Activated naive CD4-positive, alpha-beta T cell treated with anti-CD3 and anti-CD28 coated beads, Interleukin-2, amount 50 U/mL, for 72 hours (primary cell): ENCODE results near the gene UNC13B. TPM values are rescaled to one million over a fixed set of nuclear protein-coding genes. Genes with fewer than 3 reads are reported as not detected.

Experiments
- ATAC-seq, 2 donors: fragments of 150-1000 bp; cut with Tn5 transposase; 2 replicates each; pipeline ENCODE4 v1.10.0; 2021; ENCODE audit warnings: mild to moderate bottlenecking in 2 of 2, moderate library complexity in 2 of 2
- DNase-seq, 2 donors: peaks; one replicate each; pipeline ENCODE4 v3.0.0; 2021 to 2022; ENCODE audit warnings: low spot score in 2 of 2
- H3K27ac Mint-ChIP-seq, 2 donors: one replicate each; pipeline ENCODE4 v1.8.0; 2022; ENCODE audit warnings: mild to moderate bottlenecking in 2 of 2, mixed read lengths in 2 of 2
- H3K36me3 Mint-ChIP-seq, 2 donors: one replicate each; pipeline ENCODE4 v1.8.0; 2022; ENCODE audit warnings: mixed read lengths in 2 of 2
- H3K9me3 Mint-ChIP-seq, 2 donors: one replicate each; pipeline ENCODE4 v1.8.0; 2022; ENCODE audit warnings: mixed read lengths in 2 of 2
- total RNA-seq, 2 donors: library from RNA; stranded (reverse); gene quantifications; one replicate each; pipeline ENCODE4 v1.2.3, GENCODE V29; 2022

Gene UNC13B
- total RNA-seq, 2 donors from 2014 or later, result 2.3 to 5.0 TPM

DNA sequence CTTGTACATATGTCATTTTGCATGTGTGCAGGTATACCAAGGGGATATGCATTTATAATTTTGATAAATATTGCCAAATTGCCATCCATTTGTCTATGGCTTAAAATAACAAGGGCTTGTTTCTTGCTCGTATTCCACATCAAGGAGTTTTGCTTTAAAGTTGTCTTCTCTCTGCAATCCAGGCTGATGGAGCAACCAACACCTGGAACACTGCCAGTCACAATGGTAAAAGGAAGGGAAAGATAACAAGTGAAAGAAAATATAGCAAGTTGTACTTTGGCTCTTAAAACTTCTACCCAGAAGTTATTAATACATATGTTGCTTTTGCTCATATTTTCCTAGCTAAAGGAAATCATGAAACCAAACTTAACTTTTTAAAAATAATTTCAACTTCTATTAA is 156.9 kb downstream of the UNC13B start:
- no peak for ATAC-seq
- Mint-ChIP-seq H3K36me3 (no peaks in the 10 kb centered on the region), H3K9me3 (no peaks in the 10 kb centered on the region), H3K27ac (no peak overlapping the region)
- no peak for DNase-seq

DNA sequence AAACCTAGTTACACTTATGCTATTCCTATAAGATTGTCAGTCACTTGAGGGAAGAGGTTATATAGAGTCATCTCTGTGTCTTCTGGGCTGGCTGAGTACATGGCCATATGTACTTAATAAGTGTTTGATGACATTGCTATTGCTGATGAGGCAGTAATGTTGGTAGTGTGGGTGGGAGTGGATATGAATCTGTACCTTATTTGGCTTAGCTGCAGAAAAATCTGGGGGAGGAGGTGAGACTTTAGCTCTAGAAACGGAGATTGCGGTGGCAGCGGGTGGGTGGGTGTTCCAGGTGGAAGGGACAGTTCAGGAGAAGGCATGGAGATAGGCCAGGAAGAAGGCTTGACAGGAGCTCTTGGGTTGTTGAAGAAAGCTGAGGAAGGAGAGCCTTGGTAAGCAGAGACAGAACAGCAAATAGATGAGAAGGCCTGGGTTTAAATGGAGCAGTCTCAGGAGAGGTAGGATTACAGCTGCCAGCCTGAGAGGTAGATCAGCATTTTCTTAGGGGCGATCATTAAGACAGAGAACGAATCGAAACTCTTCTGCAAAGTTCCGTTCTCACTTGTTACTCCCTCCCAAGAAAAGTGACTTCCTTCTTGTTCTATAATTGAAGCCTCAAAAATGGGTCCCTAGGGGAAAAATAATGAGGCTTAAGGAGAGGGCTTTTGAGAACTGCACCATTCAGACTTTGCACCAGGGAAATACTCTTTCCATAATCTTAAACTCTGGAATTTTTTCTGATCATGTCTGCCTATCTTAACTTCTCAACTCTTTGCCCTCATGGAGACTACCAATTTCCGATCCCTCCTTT is 160.5 kb downstream of the UNC13B start:
- no peak overlapping the region for H3K27ac Mint-ChIP-seq
- no peaks in the 10 kb centered on the region for H3K9me3 Mint-ChIP-seq
- no peak for DNase-seq
- H3K36me3 Mint-ChIP-seq, result no peaks in the 10 kb centered on the region
- no peak for ATAC-seq

GRCh38 chr9:35324966-35325365 is 163.2 kb downstream of the UNC13B start:
- DNase-seq, result no peak
- ATAC-seq, result no peak
- Mint-ChIP-seq H3K9me3 (peaks cover 0 to 3% of the 10 kb centered on the region in 2 donors), H3K36me3 (no peaks in the 10 kb centered on the region), H3K27ac (no peak overlapping the region)

GRCh38 chr9:35333551-35333950 is 171.7 kb downstream of the UNC13B start:
- Mint-ChIP-seq H3K36me3 (no peaks in the 10 kb centered on the region), H3K9me3 (peaks cover 0 to 3% of the 10 kb centered on the region in 2 donors), H3K27ac (no peak overlapping the region)
- no peak for DNase-seq
- no peak for ATAC-seq

- no peaks in the 10 kb centered on the region for H3K36me3 Mint-ChIP-seq
- no peak for DNase-seq
- no peaks in the 10 kb centered on the region for H3K9me3 Mint-ChIP-seq
- ATAC-seq, result no peak
- H3K27ac Mint-ChIP-seq, result no peak overlapping the region
These were observed 173.4 kb downstream of the UNC13B start for GRCh38 chr9:35335164-35335563.

DNA sequence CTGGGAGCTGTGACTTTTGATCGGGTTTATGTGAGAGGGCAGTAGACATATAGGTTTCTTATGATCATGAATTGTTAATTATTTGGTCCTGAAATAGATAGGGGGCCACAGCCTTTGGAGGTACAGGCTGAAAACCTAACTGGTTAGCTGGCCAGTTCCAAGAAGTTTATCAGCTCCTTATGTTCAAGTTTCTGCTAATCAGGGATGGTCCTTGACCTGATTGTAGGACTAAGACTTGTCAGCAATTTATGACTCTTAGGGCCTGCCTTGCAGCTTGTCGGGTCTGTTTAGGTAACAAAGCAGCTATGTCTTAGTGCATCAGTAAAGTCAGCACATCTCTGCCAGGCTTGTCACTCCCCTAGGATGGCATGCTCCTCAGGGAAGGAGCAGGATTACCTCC is 176.3 kb downstream of the UNC13B start:
- no peaks in the 10 kb centered on the region for H3K36me3 Mint-ChIP-seq
- DNase-seq (no peak), ATAC-seq (no peak)
- no peaks in the 10 kb centered on the region for H3K9me3 Mint-ChIP-seq
- no peak overlapping the region for H3K27ac Mint-ChIP-seq

- Mint-ChIP-seq H3K36me3 (no peaks in the 10 kb centered on the region), H3K9me3 (no peaks in the 10 kb centered on the region)
- ATAC-seq, result no peak
These were observed 176.9 kb downstream of the UNC13B start for GRCh38 chr9:35338561-35339274.

DNA sequence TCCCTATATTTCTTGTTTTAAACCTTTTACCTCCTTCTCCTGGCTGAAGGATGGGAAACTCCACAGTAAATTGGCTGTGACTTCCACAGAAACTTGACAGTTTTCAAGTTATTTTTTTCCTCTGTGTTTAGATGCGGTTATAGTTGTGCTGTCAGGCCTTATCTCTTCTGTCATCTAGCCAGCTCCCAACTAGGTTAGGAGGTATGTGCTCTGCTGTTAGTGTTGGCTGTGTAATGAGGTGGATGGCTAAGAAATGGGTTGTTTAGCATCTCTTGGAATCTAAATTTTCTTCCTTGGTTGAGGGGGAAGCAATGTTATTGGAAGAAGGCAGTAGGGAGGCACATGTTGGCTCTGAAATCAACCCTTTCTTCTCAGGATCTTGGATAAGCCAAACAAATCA is 178.2 kb downstream of the UNC13B start:
- ATAC-seq (no peak), DNase-seq (no peak)
- no peaks in the 10 kb centered on the region for H3K9me3 Mint-ChIP-seq
- no peak overlapping the region for H3K27ac Mint-ChIP-seq
- no peaks in the 10 kb centered on the region for H3K36me3 Mint-ChIP-seq

More at GRCh38 chr9:35338561-35339274, 176.9 kb downstream of the UNC13B start:
- DNase-seq, result no peak
- no peak overlapping the region for H3K27ac Mint-ChIP-seq

DNA sequence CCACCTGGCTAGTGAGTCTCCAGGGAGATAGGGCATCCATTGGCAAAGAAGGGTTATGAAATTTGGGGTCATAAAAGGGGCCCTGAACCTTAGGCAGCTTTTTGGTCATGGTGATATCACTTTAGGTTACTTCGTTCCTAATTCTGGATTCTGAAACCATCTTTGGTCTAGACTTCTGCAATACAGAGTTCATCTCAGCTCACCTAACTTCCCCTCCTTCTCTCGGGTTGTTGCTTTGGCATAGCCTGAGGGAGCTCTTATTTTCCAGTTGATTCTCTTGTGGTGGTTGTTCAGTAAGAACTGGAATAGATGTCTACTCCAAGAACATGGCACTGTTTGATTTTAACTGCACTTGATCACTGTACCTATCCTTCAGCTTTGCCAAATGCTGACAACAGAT is 179.2 kb downstream of the UNC13B start:
- Mint-ChIP-seq H3K9me3 (no peaks in the 10 kb centered on the region), H3K27ac (no peak overlapping the region), H3K36me3 (no peaks in the 10 kb centered on the region)
- no peak for ATAC-seq
- no peak for DNase-seq

DNA sequence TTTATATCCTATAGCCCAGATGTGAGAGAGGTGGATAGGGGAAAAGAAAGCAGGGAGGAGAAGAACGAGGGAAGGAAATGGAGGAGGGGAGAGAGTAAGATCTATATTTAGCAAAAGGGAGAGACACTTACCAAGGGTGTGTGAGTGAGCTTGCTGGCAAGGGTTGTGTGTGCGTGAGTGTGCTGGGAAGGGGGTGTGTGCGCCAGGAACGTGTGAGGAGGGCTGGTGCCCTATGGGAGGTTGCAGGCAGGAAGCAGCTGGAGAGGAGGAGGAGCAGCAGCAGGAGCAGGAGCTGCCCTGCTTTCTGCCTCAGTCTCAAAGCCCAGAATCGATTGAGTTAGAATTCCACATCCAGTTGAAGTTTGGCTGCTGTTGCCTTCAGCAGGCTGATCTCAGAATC is 179.8 kb downstream of the UNC13B start:
- no peak for DNase-seq
- Mint-ChIP-seq H3K9me3 (no peaks in the 10 kb centered on the region), H3K36me3 (no peaks in the 10 kb centered on the region), H3K27ac (peak overlapping the region in 1 of 2 donors; percentile 39)
- ATAC-seq, result no peak

DNA sequence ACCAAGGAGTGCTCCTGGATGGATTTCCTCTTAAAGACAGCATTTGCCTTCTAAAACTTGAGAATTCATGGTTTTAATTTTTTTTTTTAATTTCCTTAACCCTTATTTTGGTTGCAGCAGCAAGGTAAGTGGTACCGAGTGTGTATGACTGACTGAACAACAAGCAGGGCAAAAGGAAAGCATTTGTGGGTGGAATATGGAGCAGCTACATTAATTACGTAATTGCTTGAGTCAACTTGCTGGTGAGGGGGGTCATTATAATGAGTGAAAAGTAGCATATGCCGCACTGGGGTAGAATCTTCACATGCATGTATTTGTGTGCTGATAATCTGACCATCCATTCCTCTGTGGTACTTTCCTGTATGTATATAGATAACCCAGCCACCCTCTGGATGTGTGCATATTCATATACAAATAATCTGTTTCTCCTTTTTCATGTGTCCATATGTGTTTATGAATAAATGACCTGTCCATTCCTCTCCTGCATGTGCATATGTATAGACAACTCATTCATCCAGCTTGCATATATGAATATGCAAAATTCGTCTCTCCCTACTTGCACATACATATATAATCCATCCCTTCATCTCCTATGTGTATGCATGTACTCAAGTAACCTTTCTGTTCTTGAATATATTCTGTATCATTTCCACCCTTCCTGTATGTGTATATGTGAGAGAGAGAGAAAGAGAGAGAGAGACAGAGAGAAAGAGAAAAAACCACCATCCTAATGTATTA is 180.6 kb downstream of the UNC13B start:
- Mint-ChIP-seq H3K36me3 (no peaks in the 10 kb centered on the region), H3K27ac (no peak overlapping the region), H3K9me3 (no peaks in the 10 kb centered on the region)
- ATAC-seq (no peak), DNase-seq (no peak)

GRCh38 chr9:35348109-35348508 is 186.3 kb downstream of the UNC13B start:
- Mint-ChIP-seq H3K9me3 (no peaks in the 10 kb centered on the region), H3K36me3 (no peaks in the 10 kb centered on the region), H3K27ac (no peak overlapping the region)
- no peak for ATAC-seq
- no peak for DNase-seq

GRCh38 chr9:35349287-35349990 is 187.6 kb downstream of the UNC13B start:
- H3K36me3 Mint-ChIP-seq, result no peaks in the 10 kb centered on the region
- no peak for ATAC-seq

GRCh38 chr9:35350212-35350611 is 188.4 kb downstream of the UNC13B start:
- no peak for ATAC-seq
- Mint-ChIP-seq H3K36me3 (no peaks in the 10 kb centered on the region), H3K9me3 (no peaks in the 10 kb centered on the region), H3K27ac (no peak overlapping the region)
- DNase-seq, result no peak

More at GRCh38 chr9:35349287-35349990, 187.6 kb downstream of the UNC13B start:
- H3K27ac Mint-ChIP-seq, result no peak overlapping the region
- H3K9me3 Mint-ChIP-seq, result no peaks in the 10 kb centered on the region
- no peak for DNase-seq

DNA sequence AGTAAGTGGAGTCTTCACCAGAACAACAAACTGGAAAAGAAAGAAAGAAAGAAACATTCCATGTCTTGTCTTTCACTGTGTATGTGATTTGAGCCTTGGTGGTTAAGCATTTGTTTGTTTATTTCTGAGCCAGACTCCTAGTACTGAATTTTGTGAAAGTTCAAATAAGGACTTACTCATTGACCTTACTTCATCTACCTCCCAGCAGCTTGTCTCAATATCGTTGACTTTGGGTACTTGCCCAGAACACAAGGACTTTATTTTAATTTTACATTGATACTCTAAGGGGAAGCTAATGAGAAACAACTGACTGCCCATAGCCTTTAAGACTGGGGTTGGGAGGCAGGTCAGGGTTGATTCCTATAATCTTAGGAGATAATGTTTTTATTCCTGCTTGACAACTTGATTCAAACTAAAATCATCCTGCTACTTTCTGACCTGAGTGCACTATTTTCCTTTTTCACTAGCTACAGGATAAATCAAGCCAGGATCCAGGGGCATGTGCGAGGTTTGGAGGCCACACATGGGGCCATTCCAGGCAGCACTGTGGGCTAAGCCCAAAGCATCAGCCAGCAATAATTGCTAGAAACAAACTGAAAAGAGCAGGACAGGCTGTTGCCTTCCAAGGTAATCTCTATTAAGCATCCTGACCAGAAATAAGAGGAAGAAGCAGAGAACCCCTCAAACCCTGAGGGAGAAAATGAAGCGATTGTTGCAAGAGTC is 189.2 kb downstream of the UNC13B start:
- no peak for ATAC-seq
- H3K36me3 Mint-ChIP-seq, result no peaks in the 10 kb centered on the region
- no peaks in the 10 kb centered on the region for H3K9me3 Mint-ChIP-seq
- no peak for DNase-seq
- H3K27ac Mint-ChIP-seq, result no peak overlapping the region

GRCh38 chr9:35353731-35354365 is 192.0 kb downstream of the UNC13B start:
- Mint-ChIP-seq H3K36me3 (no peaks in the 10 kb centered on the region), H3K27ac (no peak overlapping the region), H3K9me3 (no peaks in the 10 kb centered on the region)
- ATAC-seq (no peak), DNase-seq (no peak)
